ENCODE data around the gene FARSB. TPM values are rescaled to one million over a fixed set of nuclear protein-coding genes. Genes with fewer than 3 reads are reported as not detected.

Gene FARSB
- total RNA-seq, 4 donors from 2014 or later = 12.9 to 16.0 (median 13.8) TPM

DNA sequence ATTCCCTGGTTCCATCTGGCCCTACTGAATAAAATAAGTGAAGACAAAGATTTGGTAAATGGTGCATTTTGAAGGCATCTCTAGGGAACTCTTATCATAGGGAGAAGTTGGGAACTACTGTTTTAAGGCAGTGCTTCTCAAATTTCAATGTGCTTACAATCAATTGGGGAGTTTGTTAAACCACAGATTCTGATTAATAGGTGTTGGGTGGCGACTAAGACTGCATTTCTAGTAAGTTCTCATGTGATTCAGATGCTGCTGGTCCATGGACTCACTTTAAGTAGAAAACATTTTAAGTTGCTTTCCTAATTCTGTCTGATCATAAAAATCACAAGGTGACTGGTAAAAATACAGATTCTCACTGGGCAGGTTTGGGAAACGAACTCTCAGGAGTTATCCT, 14.6 kb downstream of the FARSB start:
- Histone ChIP-seq H3K4me3 (replicated peaks in 1 of 3) (no peak overlapping the region), H3K27me3 (no peaks in the 10 kb centered on the region), H3K4me1 (no peaks in the 10 kb centered on the region), H3K36me3 (peaks cover 8 to 15% of the 10 kb centered on the region in 2 donors), H3K27ac (no peak overlapping the region), H3K9me3 (no peaks in the 10 kb centered on the region)
- no peak for DNase-seq
- intact Hi-C loops (cut with DNase I) = no loop called here
- WGBS, 2 donors = 98 to 99% methylated on average over 2 of the region's 2 CpGs
- TF ChIP-seq, protein P1, sequence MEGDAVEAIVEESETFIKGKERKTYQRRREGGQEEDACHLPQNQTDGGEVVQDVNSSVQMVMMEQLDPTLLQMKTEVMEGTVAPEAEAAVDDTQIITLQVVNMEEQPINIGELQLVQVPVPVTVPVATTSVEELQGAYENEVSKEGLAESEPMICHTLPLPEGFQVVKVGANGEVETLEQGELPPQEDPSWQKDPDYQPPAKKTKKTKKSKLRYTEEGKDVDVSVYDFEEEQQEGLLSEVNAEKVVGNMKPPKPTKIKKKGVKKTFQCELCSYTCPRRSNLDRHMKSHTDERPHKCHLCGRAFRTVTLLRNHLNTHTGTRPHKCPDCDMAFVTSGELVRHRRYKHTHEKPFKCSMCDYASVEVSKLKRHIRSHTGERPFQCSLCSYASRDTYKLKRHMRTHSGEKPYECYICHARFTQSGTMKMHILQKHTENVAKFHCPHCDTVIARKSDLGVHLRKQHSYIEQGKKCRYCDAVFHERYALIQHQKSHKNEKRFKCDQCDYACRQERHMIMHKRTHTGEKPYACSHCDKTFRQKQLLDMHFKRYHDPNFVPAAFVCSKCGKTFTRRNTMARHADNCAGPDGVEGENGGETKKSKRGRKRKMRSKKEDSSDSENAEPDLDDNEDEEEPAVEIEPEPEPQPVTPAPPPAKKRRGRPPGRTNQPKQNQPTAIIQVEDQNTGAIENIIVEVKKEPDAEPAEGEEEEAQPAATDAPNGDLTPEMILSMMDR (IDR thresholded peaks at IDR 0.05) = no peak
- no peak for TF ChIP-seq POLR2A (IDR thresholded peaks at IDR 0.05)

DNA sequence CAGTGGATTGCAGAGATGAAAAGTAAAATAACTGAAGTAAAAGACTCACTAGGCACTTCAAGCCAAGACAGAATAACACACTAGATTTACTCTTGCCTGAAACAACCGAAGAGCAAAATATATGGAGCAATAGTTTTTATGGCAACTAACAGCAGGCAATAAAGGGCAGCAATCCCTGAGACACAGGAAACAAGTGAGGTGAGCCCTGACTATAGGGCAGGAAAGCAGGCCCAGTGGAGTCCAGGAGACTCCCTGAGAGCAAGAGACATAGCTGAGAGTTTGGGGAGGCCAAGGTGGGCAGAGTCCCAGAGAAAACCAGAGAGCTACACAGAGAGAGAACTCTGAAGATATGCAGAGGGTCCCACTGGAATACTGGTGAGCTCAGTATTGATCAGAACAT, 18.8 kb downstream of the FARSB start:
- H3K4me1 ChIP-seq = no peaks in the 10 kb centered on the region
- H3K4me3 ChIP-seq (replicated peaks in 1 of 3) = no peak overlapping the region
- intact Hi-C loops (cut with DNase I) = no loop called here
- H3K9me3 ChIP-seq = no peaks in the 10 kb centered on the region
- H3K27ac ChIP-seq = no peak overlapping the region
- TF ChIP-seq, protein P1 (IDR thresholded peaks at IDR 0.05) = no peak
- no peak for TF ChIP-seq POLR2A (IDR thresholded peaks at IDR 0.05)
- H3K27me3 ChIP-seq = no peaks in the 10 kb centered on the region
- H3K36me3 ChIP-seq = peaks cover 19 to 29% of the 10 kb centered on the region in 2 donors
- WGBS, 2 donors = 93 to 100% methylated on average over 1 of the region's 1 CpG
- DNase-seq = no peak

DNA sequence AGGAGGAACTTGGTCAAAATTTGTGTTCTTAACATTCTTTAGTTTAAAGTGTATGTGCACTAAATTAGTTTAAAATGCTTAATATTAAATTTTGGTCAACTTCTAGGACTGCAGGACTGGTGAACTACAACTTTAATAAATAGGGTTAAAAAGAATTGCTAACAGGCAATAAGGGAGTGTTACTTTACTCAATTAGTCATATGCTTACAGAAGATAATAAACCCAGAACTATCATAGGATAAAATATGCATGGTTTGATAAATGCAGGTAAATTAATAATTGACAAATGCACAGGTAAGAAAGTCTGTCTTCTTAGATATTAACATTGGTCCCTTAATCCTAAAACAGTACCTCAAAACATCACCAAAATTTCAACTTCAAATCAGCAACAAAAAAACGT, 20.6 kb downstream of the FARSB start:
- Histone ChIP-seq H3K27ac (no peak overlapping the region), H3K27me3 (no peaks in the 10 kb centered on the region), H3K36me3 (peaks cover 32 to 47% of the 10 kb centered on the region in 2 donors), H3K4me3 (replicated peaks in 1 of 3) (no peak overlapping the region), H3K4me1 (no peaks in the 10 kb centered on the region), H3K9me3 (no peaks in the 10 kb centered on the region)
- DNase-seq = no peak
- WGBS, 2 donors = 96 to 97% methylated on average over 1 of the region's 1 CpG
- intact Hi-C loops (cut with DNase I) = no loop called here
- no peak for TF ChIP-seq POLR2A (IDR thresholded peaks at IDR 0.05)
- TF ChIP-seq, protein P1 (IDR thresholded peaks at IDR 0.05) = no peak

DNA sequence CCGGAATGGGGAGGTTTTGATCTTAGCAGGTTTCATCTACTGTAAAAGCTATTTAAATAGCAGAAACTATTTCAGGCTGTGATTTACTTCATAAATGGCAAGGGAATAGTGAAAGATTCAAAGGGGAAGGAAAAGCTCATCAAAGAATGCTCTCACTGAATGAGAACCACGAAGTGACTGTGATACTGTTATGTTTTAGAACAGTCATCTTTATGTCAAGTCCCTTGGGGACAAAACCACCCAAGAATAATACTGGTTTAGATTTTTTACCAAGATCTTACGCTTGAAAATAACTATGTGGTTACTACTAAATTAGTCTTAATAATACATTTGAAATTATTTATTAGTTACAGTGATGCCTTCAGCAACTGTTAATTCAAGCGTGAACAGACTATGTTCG, 28.1 kb downstream of the FARSB start:
- no peak for DNase-seq
- H3K4me3 ChIP-seq (replicated peaks in 1 of 3) = no peak overlapping the region
- TF ChIP-seq POLR2A (IDR thresholded peaks at IDR 0.05) = no peak
- TF ChIP-seq, protein P1 (IDR thresholded peaks at IDR 0.05) = no peak
- H3K9me3 ChIP-seq = no peaks in the 10 kb centered on the region
- 79 to 91% methylated on average over 5 of the region's 5 CpGs for WGBS, 2 donors
- no peaks in the 10 kb centered on the region for H3K4me1 ChIP-seq
- intact Hi-C loops (cut with DNase I) = no loop called here
- H3K36me3 ChIP-seq = peaks cover 26 to 71% of the 10 kb centered on the region in 2 donors
- no peak overlapping the region for H3K27ac ChIP-seq
- no peaks in the 10 kb centered on the region for H3K27me3 ChIP-seq

DNA sequence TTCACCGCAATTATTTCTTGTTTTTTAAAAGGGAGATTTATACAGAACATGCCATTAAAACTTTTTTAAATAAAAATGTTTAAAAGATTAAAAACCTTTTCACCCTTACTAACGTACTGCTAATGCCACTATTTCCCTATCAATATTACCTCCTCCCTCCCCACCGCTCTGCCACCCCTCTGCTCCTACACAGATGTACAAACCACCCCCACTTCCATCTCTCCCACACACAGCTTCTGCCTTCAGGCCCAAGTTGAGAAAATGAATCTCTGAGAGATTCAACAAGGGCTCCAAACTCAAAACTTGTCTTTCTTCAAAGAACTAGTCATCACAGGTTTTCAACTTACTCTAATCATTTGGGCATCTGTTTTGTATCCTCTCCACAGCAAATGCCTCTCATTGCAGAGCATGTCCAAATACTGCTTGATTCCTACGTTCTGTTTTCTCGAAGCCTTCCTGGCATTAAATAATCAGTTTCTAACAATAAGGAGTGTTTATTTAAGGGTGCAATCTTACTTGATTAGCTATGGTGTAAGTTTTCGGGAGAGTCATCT, 32.1 kb downstream of the FARSB start:
- H3K4me1 ChIP-seq = no peaks in the 10 kb centered on the region
- H3K9me3 ChIP-seq = no peaks in the 10 kb centered on the region
- no peaks in the 10 kb centered on the region for H3K27me3 ChIP-seq
- TF ChIP-seq POLR2A (IDR thresholded peaks at IDR 0.05) = no peak
- TF ChIP-seq, protein P1 (IDR thresholded peaks at IDR 0.05) = no peak
- H3K27ac ChIP-seq = no peak overlapping the region
- no peak overlapping the region for H3K4me3 ChIP-seq (replicated peaks in 1 of 3)
- 90 to 96% methylated on average over 6 of the region's 6 CpGs for WGBS, 2 donors
- H3K36me3 ChIP-seq = peaks cover 0 to 47% of the 10 kb centered on the region in 2 donors
- DNase-seq = no peak
- intact Hi-C loops (cut with DNase I) = no loop called here

Measured in thyroid gland (tissue), 4 donors.